ENCODE measurements around the gene BCAR3.

BCAR3 gene

DNA sequence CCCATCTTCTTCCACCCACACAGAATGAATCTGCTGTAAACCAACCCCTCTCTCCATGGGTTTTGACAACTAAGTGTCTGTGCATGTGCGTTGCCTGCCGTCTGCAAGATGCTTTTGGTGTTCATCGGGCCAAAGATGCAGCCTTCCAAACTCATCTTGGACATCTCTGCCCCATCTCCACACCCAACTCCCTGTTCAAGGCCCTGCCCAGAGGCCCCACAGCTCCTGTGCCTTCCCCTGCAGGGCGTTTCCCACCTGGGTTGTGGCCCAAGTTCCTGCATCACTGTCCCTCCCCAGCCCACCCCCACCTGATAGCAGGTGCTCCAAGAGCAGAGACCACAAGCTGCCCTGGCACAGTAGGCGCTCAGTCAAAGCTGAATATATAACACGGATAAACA, 103.2 kb downstream of the BCAR3 start:
- ATAC-seq (ENCODE audit: insufficient read depth, low read depth) = no peak
- Histone ChIP-seq H3K79me2 (ENCODE audit: insufficient read depth, low read length) (no peaks in the 10 kb centered on the region), H3K4me1 (ENCODE audit: insufficient read depth, low read length) (no peaks in the 10 kb centered on the region)

DNA sequence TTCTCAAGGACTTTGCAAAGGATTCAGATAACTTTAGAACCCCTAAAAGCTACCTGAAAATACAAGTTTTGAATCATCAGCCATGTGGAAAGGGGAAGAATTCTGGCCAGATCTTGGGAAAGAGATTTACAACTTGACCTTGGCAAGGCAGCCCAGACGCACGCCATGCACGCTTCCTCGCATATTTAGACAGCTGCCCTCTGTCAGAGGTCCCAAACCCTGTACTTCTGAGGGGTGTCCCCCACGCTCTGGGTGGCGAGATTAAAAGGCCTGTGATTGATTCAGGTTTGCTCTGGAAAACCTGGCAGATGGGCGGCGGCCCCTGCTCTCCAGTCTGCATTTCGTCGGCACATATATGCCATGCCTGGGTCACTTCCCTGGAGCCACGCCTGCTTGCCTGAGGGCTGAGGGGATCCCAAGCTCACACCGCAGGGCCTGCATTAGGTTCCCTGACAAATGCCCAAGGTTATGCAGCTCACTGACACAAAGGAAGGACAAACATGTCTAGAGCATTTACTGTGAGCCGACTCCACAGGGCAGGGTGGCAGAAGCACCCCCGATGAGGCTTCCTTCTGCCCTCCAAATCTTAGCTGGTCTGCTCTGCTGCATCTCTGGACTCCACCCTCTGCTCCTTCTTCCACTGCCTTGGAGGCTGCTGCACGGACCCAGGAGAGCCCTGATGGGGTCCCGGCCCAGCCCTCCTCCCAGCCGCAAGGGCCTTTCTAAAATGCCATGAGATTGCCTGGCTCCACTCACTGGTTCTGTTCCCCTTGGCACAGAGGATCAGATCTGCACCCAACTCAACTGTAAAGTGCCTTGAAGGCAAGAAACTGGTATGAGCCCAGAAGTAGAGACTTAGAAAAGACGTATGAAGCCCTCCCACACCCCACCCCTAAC, 103.9 kb downstream of the BCAR3 start:
- Histone ChIP-seq H3K4me1 (ENCODE audit: insufficient read depth, low read length) (no peaks in the 10 kb centered on the region), H3K9ac (ENCODE audit: low read depth, low read length) (no peak overlapping the region), H2AFZ (ENCODE audit: low read depth, low read length) (no peak overlapping the region), H3K27me3 (ENCODE audit: insufficient read depth, low read length, poor library complexity) (no peaks in the 10 kb centered on the region), H3K27ac (ENCODE audit: low read length) (no peak overlapping the region), H3K79me2 (ENCODE audit: insufficient read depth, low read length) (no peaks in the 10 kb centered on the region), H3K4me2 (ENCODE audit: insufficient read depth, low read length) (no peak overlapping the region), H3K36me3 (ENCODE audit: insufficient read depth, low read length) (no peaks in the 10 kb centered on the region), H4K20me1 (ENCODE audit: insufficient read depth, low read length) (no peaks in the 10 kb centered on the region), H3K4me3 (ENCODE audit: low read depth in 1 of 2, low read length in 2 of 2) (no peak overlapping the region), H3K9me3 (ENCODE audit: insufficient read depth, low read length, severe bottlenecking) (no peaks in the 10 kb centered on the region)
- DNase-seq (no peak), ATAC-seq (ENCODE audit: insufficient read depth, low read depth) (no peak)
- no peak for TF ChIP-seq EZH2 (IDR thresholded peaks at IDR 0.05; ENCODE audit: borderline replicate concordance, low read depth, low read length, severe bottlenecking)
- TF ChIP-seq, protein P1, sequence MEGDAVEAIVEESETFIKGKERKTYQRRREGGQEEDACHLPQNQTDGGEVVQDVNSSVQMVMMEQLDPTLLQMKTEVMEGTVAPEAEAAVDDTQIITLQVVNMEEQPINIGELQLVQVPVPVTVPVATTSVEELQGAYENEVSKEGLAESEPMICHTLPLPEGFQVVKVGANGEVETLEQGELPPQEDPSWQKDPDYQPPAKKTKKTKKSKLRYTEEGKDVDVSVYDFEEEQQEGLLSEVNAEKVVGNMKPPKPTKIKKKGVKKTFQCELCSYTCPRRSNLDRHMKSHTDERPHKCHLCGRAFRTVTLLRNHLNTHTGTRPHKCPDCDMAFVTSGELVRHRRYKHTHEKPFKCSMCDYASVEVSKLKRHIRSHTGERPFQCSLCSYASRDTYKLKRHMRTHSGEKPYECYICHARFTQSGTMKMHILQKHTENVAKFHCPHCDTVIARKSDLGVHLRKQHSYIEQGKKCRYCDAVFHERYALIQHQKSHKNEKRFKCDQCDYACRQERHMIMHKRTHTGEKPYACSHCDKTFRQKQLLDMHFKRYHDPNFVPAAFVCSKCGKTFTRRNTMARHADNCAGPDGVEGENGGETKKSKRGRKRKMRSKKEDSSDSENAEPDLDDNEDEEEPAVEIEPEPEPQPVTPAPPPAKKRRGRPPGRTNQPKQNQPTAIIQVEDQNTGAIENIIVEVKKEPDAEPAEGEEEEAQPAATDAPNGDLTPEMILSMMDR (IDR thresholded peaks at IDR 0.05; ENCODE audit: borderline replicate concordance, extremely low read depth, low read length, poor library complexity, severe bottlenecking) = no peak

More for the DNA sequence above, 103.2 kb downstream of the BCAR3 start:
- TF ChIP-seq, protein P1 (IDR thresholded peaks at IDR 0.05; ENCODE audit: borderline replicate concordance, extremely low read depth, low read length, poor library complexity, severe bottlenecking) = no peak
- TF ChIP-seq EZH2 (IDR thresholded peaks at IDR 0.05; ENCODE audit: borderline replicate concordance, low read depth, low read length, severe bottlenecking) = no peak
- DNase-seq = no peak
- H3K36me3 ChIP-seq (ENCODE audit: insufficient read depth, low read length) = no peaks in the 10 kb centered on the region
- no peak overlapping the region for H3K4me2 ChIP-seq (ENCODE audit: insufficient read depth, low read length)
- H3K27ac ChIP-seq (ENCODE audit: low read length) = no peak overlapping the region
- H3K9ac ChIP-seq (ENCODE audit: low read depth, low read length) = no peak overlapping the region
- no peaks in the 10 kb centered on the region for H4K20me1 ChIP-seq (ENCODE audit: insufficient read depth, low read length)
- no peak overlapping the region for H3K4me3 ChIP-seq (ENCODE audit: low read depth in 1 of 2, low read length in 2 of 2)
- H3K9me3 ChIP-seq (ENCODE audit: insufficient read depth, low read length, severe bottlenecking) = no peaks in the 10 kb centered on the region
- no peak overlapping the region for H2AFZ ChIP-seq (ENCODE audit: low read depth, low read length)
- no peaks in the 10 kb centered on the region for H3K27me3 ChIP-seq (ENCODE audit: insufficient read depth, low read length, poor library complexity)

DNA sequence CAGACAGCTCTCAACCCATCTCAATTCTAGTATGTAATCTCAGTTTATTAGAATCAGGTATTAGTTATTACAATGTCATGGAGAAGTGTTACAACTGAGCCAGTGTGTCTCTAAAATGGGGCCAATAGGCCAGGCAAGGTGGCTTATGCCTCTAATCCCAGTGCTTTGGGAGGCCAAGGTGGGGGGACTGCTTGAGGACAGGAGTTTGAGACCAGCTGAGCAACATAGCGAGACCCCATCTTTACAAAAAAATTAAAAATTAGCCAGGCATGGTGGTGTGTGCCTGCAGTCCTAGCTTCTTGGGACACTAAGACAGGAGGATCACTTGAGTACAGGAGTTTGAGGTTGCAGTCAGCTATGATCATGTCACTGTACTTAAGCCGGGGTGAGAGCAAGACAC, 104.9 kb downstream of the BCAR3 start:
- H3K9ac ChIP-seq (ENCODE audit: low read depth, low read length) = no peak overlapping the region
- H3K9me3 ChIP-seq (ENCODE audit: insufficient read depth, low read length, severe bottlenecking) = no peaks in the 10 kb centered on the region
- H3K4me3 ChIP-seq (ENCODE audit: low read depth in 1 of 2, low read length in 2 of 2) = no peak overlapping the region
- ATAC-seq (ENCODE audit: insufficient read depth, low read depth) = no peak
- no peak overlapping the region for H2AFZ ChIP-seq (ENCODE audit: low read depth, low read length)
- H3K79me2 ChIP-seq (ENCODE audit: insufficient read depth, low read length) = no peaks in the 10 kb centered on the region
- no peaks in the 10 kb centered on the region for H4K20me1 ChIP-seq (ENCODE audit: insufficient read depth, low read length)
- no peaks in the 10 kb centered on the region for H3K27me3 ChIP-seq (ENCODE audit: insufficient read depth, low read length, poor library complexity)
- TF ChIP-seq, protein P1 (IDR thresholded peaks at IDR 0.05; ENCODE audit: borderline replicate concordance, extremely low read depth, low read length, poor library complexity, severe bottlenecking) = no peak
- no peak for TF ChIP-seq EZH2 (IDR thresholded peaks at IDR 0.05; ENCODE audit: borderline replicate concordance, low read depth, low read length, severe bottlenecking)
- no peak for DNase-seq
- no peaks in the 10 kb centered on the region for H3K36me3 ChIP-seq (ENCODE audit: insufficient read depth, low read length)
- no peak overlapping the region for H3K27ac ChIP-seq (ENCODE audit: low read length)
- no peaks in the 10 kb centered on the region for H3K4me1 ChIP-seq (ENCODE audit: insufficient read depth, low read length)
- no peak overlapping the region for H3K4me2 ChIP-seq (ENCODE audit: insufficient read depth, low read length)
